Left hindlimb (tissue), 1 donor: Measurements from ENCODE around the gene ING1.
"Not testable (repeated sequence)": the region's sequence is repeated elsewhere in the genome, so short reads cannot be mapped to it uniquely, and the experiment has no call there.

ENCODE experiments used
- DNase-seq: peaks from one replicate; pipeline ENCODE4 v3.0.0-alpha.2; 2018

The ING1 gene

DNA sequence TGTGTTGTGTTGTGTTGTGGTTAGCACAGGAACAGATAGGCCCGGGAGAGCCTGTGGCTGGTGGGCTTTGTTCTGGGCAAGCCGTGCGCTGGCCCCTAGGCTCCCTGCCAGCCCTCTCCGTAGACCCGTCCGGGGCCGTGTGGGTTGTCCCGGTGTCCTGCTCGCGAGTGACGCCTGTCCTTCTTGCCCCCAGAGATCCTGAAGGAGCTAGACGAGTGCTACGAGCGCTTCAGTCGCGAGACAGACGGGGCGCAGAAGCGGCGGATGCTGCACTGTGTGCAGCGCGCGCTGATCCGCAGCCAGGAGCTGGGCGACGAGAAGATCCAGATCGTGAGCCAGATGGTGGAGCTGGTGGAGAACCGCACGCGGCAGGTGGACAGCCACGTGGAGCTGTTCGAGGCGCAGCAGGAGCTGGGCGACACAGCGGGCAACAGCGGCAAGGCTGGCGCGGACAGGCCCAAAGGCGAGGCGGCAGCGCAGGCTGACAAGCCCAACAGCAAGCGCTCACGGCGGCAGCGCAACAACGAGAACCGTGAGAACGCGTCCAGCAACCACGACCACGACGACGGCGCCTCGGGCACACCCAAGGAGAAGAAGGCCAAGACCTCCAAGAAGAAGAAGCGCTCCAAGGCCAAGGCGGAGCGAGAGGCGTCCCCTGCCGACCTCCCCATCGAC is 5.7 kb downstream of the ING1 start:
- no peak for DNase-seq

DNA sequence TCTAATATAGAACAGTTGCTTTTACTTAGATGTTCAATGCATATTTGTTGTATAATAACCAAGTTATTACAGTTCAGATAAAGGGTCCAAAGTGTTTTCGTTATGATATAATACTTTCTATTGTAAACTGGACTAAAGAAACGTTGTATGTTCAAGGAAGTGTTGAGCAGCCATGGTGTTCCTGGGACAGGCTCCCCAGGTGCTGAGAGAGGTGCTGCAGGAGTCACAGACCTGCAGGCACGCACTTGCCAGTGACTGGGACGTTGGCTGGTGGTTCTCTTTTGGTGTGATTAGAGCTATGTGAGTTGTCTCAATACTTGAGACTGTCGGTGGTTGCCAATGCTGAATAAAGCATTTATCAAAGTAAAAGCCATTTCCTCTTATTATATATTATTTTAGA is 9.5 kb downstream of the ING1 start:
- DNase-seq, result no peak

DNA sequence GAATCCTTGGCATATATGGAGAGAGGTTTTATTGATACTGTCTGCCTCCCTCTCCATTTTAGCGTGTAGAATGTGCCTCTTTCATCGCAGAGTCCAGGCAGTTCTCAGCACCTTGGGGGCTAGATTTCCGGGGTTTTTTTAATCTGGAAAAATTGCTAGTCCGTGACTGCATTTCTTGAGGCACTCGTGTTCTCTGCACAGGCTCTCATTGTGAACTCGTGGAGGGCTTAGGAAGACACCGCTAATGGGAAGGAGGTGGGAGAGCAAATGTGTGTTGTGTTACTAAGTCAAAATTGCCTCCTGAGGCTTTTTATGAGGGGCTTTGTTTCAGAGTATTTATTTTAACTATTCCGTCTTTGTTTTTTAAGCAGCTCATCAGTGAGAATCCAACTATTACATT is 10.1 kb downstream of the ING1 start:
- DNase-seq, result no peak

DNA sequence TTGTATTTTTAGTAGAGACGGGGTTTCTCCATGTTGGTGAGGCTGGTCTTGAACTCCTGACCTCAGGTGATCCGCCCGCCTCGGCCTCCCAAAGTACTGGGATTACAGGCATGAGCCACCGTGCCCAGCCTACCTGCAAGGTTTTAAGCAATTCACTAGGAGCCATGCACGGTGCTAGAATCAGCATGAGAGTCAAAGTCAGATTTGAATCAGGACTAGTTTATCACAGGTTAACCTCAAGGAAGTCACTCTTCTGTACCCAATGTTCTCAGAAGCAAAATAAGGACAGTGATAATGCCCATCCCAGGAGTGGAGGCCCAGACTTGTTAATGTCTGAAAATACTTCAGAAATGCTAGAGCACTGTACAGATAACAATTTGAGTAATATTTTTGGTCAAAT is 12.7 kb downstream of the ING1 start:
- not testable (repeated sequence) for DNase-seq

DNA sequence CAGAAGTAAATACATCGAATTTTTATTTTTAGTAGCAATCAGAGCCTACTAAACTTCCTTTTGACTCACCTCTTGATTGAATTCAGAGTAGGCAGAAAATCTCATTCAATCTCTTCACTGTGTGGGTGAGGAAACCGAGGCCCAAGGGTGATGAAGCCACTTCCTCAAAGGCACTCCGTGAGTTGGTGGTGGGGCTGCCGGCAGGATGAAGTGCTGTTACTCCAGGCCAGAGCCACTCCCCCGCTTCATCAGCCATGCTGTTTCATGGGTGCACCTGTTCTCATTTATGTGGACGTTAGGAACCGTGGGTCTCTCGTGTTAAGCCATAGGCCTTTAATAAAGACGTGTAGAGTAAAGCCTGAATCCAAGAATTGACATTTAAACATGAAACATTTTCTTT is 13.2 kb downstream of the ING1 start:
- no peak for DNase-seq

DNA sequence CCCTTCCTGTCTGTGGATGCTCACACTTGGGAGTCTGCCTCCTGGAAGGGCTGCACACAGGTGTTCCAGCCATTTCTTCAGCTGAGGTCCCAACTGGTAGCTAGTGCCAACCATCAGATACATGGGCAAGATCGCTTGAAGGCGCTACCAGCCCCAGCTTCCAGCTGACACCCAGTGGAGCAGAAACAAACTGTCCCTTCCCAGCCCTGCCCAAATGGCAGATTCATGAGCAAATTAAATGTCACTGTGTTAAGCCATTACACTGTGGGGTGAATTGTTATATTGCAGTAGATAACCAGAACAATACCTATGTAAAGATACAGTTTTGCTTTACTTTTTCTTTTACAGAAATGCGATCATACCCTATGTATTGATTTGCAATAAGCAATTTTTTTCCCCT is 17.6 kb downstream of the ING1 start:
- DNase-seq, result no peak

DNA sequence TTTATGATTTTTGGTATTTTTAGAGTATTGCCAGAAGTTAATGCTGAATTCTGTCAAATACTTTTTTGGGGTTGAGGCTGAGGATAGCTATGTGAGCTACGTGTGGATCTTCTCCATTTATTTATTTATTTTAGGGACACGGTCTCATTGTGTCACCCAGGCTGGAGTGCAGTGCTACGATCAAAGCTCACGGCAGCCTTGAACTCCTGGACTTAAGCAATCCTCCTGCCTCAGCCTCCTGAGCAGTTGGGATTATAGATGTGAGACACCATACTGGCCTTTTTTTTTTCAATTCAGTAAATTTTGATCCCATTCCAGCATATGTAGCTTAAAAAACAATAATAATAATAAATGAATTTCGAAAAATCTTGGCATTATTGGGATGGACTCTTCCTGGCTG is 21.1 kb downstream of the ING1 start:
- no peak for DNase-seq

DNA sequence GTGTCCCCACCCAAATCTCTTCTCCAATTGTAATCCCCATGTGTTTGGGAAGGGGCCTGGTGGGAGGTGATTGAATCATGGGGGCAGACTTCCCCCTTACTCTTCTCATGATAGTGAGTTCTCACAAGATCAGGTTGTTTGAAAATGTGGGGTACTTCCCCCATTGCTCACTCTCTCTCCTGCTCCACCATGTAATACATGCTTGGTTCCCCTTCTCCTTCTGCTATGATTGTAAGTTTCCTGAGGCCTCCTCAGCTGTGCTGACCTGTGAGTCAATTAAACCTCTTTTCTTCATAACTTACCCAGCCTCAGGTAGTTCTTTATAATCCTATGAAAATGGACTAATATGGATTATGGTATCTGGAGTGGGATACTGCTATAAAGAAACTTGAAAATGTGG is 24.1 kb downstream of the ING1 start:
- DNase-seq, result no peak

DNA sequence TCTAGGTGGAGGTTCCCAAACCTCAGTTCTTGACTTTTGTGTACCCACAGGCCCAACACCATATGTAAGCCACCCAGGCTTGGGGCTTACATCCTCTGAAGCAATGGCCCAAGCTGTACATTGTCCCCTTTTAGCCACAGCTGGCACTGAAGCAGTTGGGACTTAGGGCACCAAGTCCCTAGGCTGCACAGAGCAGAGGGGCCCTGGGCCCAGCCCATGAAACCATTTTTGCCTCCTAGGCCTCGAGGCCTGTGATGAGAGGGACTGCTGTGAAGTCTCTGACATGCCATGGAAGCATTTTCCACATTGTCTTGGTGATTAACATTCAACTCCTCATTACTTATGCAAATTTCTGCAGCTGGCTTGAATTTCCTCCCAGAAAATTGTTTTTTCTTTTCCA is 30.2 kb downstream of the ING1 start:
- no peak for DNase-seq

DNA sequence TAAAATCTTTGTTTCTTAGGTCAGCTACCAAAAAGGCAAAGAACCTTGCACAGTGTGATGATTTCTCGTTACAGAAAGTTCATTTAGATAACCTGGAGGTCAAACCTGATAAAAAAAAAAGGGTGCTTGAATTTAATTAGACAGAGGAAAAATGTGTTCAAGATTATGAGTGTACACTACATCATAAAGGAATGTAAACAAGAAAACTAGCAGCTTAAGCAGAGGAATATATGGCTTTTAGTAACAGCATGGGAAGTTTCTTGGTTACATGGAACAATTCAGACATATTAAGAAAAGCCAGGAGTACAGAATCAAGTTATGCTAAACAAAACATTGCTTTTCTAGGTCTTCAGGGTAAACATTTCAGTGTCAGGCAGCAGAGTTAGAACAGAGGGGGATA is 32.9 kb downstream of the ING1 start:
- no peak for DNase-seq

DNA sequence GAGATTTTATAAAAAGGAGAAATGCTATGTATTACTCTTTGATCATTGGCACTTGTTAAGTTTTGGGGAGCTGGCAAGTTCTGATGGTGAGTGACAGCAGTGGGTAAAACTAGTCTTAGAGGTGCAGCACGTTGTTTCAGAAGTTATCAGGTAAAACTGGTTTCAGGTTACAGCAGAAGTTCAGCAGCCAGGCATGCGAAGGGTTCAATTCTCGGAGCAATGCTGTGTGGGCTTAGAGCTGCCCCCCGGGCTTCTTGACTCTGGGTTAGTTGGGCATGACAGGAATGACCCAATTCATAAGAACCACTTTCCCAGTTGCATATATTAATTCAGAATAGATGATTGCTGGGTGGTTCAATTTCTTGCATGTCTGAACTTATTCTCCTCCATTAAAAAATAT is 34.8 kb downstream of the ING1 start:
- no peak for DNase-seq

DNA sequence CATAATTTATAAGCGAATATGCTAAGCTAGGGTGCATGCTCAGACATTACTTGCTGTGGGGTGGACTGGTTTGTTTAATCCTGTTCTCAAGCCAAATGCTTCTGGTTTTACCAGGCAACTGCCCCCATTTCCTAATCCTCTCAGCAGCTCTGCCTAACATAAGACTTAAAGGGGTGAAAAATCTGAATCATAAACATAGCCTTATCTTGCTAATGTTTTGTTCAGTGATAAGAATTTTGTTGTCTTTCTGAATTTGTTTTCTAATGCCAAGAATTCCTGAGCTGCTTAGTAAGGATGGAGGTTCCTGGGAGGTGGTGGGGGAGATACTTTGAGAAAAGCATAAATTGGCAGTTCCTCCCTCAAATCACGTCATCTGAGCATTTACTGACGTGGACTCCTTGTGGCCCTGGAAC is 42.7 kb downstream of the ING1 start:
- no peak for DNase-seq

DNA sequence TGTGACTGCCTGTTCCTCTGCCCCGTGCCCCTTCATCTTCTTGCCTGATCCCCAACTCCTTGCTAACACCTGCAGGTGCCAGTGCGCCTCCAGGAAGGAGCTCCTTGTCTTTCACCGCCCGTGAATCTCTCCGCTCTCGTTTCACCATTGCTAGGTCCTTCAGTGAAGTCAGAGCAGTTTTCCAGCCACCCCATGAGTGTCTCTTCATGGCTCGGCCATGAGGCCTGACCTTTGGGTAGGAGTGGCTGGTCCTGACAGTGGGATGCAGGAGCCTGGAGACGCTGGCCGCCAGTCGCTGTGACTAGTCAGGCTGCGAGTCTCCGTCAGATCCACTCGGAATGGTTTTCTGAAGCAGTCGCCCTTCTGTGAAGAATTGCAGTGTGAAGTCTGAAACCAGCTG is 43.8 kb downstream of the ING1 start:
- DNase-seq, result no peak

DNA sequence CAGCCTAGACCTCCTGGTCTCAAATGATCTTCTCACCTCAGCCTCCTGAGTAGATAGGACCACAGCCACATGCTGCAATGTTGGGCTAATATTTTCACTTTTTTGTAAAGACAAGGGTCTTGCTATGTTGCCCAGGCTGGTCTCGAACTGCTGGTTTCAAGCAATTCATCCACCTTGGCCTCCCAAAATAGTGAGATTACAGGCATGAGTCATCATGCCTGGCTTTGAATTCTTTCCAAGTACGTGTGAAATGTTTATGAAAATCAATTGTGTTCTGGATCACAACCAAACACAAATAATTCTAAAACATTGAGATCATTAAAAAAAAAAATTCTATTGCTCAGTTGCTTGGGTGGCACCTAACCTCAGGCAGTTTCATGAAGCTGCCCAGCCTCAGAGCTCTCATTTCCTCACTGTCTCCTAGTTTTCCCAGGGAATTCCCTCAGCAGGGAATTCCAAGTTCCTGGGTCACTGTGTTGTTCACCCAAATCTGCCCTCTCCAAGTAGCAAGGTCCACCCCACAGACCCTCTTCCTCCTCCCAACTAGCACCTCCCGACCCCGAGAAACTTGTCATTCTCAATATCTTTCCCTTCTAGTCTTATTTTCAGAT is 44.8 kb downstream of the ING1 start:
- no peak for DNase-seq

DNA sequence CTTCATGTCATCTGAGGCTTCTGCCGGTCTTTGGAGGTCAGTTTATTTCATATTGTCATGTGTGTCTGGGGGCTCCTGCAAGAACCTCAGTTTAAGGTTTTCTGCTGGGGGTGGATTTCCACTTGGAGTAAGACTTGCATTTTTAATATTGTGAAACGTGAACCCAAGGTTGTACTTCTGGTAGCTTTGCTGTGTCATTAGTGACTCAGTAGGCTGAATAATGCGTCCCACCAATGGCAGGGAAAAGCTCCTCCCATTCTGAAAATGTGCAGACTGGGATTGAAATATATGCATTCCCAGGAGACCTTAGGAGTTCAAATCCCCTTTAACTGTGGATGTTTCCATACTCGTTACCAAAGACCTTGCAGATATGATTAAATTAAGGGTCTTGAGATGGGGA is 46.2 kb downstream of the ING1 start:
- no peak for DNase-seq

DNA sequence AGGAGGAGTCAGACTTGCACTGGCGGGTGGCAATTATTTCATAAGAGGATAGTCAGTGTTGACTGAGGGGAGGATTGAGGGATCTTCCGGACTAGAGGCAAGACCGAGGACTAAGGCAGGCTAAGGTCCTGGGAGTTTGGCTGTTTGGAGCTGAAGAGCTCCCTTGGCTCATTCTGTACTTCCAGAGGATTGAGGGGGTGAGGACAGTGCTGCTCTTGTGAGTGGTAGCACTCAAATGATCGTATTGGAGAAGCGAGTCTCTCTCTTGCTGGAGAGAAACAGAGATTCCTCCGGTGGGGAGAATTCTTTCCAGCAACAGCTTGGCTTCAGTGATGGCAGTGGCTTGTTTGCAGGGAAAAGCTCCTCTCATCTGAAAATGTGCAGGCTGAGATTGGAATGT is 47.1 kb downstream of the ING1 start:
- DNase-seq, result no peak

DNA sequence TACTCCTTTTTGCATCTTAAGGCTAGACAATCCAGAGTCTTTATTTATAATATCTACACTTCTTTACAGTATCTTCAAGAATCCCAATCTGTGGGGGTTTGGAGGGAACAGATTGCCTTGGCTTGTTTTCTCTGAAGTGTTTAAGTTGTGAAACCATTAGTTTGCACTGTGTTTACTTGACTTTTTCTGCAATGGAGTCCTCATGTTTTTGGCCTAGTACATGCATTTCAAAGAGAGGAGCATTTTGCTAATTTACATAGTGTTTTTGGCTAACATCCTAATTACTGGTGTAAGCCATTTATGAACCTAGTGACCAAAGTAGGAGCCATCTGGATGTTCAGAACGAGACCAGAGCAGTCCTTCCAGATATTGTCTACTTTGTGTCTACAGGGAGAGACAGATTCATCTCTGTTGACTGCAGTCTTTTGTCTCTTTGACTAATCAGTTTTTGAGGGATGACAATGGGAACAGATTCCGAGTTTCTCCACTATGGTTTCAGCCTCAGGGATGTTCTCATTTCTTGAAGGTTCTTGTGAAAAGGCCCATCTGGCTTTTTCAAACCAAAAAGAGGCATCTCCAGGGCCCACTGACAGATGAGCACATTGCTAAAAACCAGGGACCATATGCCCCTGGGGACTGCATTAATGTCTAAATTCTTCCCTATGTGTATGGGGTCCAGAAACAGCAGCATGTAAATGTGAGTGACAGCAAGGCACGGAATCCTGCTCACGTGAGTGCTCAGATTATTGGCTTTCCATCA is 53.4 kb downstream of the ING1 start:
- DNase-seq, result no peak

DNA sequence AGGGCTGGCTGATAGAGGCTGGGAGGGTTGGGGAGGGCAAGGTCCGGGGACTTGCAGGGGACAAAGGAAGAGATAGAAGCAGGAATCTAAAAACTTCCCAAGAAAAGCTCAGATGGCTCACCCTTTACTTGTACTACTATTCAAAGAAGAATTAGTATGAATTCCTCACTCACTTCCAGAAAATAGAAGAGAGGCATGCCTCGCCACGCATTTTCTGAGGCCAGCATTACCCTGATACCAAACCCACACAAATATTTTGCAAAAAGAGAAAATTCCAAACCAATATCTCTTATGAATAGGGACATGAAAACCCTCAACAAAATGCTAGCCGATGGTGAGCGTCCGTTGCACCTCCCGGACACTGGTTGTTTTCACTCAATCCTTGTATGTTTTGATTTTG is 54.0 kb downstream of the ING1 start:
- DNase-seq, result no peak

DNA sequence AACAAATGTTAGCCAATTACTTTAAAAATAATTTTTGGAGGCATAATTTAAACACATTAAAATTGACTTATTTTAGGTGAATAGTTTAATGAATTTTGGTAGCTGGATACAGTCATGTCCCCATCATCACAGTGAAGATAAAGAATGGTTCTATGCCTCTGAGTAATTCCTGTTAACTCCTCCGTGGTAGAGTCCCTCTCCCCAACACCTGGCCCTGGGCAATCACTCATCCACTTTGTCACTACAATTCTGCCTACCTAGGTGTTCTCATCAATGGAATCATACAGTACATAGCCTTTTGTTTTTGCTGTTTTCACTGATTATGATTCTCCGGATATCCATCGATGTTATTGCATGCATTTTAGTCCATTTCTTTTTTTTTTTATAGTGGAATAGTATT is 55.6 kb downstream of the ING1 start:
- DNase-seq, result no peak

DNA sequence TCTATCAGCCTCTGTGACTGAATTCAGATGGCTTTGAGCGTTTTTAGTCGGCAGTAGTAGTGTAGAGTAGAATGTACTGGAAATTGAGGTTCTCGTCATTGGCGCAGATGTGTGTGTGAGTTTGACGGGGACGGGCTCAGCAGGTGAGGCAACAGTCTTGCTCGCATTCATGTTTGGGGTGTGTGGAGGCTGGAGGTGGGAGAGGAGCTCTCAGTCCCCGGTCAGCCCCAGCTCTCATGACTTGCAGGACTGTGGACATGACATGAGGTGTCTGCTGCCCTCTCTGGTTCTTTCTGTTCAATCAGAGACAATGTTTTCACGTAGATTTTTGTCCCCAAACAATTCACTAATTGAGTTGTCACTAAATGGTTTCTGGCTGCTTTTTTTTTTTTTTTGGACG is 57.2 kb downstream of the ING1 start:
- no peak for DNase-seq

DNA sequence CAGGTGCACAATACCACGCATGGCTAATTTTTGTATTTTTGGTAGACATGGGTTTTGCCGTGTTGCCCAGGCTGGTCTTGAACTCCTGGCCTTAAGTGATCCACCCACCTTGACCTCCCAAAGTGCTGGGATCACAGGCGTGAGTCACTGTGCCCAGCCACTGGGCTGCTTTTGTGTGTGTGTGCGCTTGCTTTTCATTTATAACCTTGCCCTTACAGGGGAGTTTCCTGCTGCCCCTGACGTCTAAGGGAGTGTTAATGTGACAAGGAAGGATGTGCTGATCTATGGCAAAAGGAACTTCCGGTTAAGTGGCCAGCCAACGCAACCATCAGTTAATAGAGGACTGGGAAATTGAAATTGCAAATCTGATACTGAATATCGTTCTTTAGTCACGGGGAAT is 57.7 kb downstream of the ING1 start:
- DNase-seq, result no peak

DNA sequence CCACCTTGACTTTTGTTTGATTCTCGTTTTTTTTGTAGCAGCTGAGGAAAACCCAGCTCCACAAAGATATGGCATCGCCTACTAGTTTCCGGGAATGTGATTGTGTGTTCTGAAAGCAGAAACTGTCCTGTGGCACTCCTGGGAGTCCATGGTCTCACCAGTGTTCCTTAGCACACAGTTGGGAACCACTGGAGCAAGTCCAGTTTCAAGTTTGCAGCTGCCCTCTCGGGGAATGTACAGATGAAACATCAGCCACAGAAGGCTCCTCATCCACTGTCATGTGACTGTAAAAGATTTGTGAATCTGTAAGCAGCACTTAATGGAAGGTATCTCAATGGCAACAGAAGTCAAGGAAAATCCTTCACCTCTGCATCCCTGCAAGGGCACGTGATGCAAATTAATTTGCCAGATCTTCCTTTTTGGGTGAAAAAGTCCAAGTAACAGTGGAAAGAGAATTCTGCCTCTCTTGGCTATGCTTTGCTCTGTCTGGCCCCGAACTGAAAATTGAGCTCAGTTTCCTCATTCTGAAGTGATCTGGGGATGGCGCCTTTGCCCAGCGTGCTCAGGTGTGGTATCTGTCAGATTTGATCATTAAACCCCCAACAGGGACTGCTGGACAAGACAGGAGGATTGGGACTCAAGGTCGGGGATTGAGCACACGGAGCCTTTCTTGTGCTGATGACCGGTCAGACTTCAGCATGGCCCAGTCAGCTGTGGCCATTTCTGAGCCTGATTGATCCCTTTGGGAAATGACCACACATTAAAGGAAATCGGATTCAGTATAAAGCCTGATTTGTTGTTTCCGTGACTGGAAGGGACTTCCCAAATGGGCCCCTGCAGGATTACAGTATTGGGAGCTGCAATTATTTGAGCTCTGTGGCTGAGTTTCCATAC is 58.8 kb downstream of the ING1 start:
- DNase-seq, result no peak
